ENCODE measurements around the gene SUN5. TPM values are rescaled to one million over a fixed set of nuclear protein-coding genes. Genes with fewer than 3 reads are reported as not detected.

SUN5 gene
- total RNA-seq, 6 experiments from 2014 or later: not detected

- no peak for TF ChIP-seq CTCF (IDR thresholded peaks at IDR 0.05)
- Mint-ChIP-seq H3K27ac (no peak overlapping the region), H3K4me1 (ENCODE audit: low read depth) (no peaks in the 10 kb centered on the region), H3K36me3 (ENCODE audit: low read depth) (no peaks in the 10 kb centered on the region), H3K9me3 (no peaks in the 10 kb centered on the region), H3K27me3 (ENCODE audit: insufficient read depth) (peaks cover 23% of the 10 kb centered on the region; the same call in 1 of the 2 replicates), H3K4me3 (no peak overlapping the region)
- no peak for DNase-seq
These were observed 25.8 kb upstream of the SUN5 start for GRCh38 chr20:33030076-33030475.

DNA sequence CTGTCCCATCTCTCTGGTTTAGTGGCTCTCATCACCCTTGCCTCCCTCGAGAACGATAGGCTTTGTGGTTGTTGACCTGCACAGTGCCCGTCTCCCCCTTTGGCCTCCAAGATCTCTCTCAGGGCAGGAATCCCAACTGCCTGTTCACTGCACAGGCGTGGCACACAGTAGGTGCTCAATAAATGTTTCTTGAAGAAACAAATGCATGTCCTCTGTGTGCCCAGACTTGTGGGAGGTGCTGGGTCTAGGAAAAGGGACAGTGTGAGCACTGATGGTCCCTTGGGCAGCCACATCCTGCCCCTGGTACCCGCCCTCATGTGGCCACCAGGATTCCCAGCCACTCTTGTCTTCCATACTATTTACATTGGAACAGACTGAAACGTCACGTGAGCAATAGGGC is 24.6 kb upstream of the SUN5 start:
- no peak for DNase-seq
- Mint-ChIP-seq H3K4me3 (no peak overlapping the region), H3K36me3 (ENCODE audit: low read depth) (no peaks in the 10 kb centered on the region), H3K27ac (no peak overlapping the region), H3K27me3 (ENCODE audit: insufficient read depth) (peaks cover 19% of the 10 kb centered on the region; the same call in 1 of the 2 replicates), H3K9me3 (no peaks in the 10 kb centered on the region), H3K4me1 (ENCODE audit: low read depth) (no peaks in the 10 kb centered on the region)
- no peak for TF ChIP-seq CTCF (IDR thresholded peaks at IDR 0.05)

- Mint-ChIP-seq H3K27ac (no peak overlapping the region), H3K9me3 (no peaks in the 10 kb centered on the region), H3K4me3 (no peak overlapping the region), H3K27me3 (ENCODE audit: insufficient read depth) (peaks cover 15% of the 10 kb centered on the region; the same call in 1 of the 2 replicates), H3K36me3 (ENCODE audit: low read depth) (no peaks in the 10 kb centered on the region), H3K4me1 (ENCODE audit: low read depth) (no peaks in the 10 kb centered on the region)
- no peak for DNase-seq
- no peak for TF ChIP-seq CTCF (IDR thresholded peaks at IDR 0.05)
These were observed 23.8 kb upstream of the SUN5 start for GRCh38 chr20:33027769-33028751.

- H3K9me3 Mint-ChIP-seq: no peaks in the 10 kb centered on the region
- no peak overlapping the region for H3K27ac Mint-ChIP-seq
- peaks cover 11% of the 10 kb centered on the region for H3K27me3 Mint-ChIP-seq (ENCODE audit: insufficient read depth)
These were observed 22.8 kb upstream of the SUN5 start for GRCh38 chr20:33026779-33027759.

More at GRCh38 chr20:33026779-33027759, 22.8 kb upstream of the SUN5 start:
- no peak overlapping the region for H3K4me3 Mint-ChIP-seq
- DNase-seq: no peak
- no peaks in the 10 kb centered on the region for H3K36me3 Mint-ChIP-seq (ENCODE audit: low read depth)
- no peak for TF ChIP-seq CTCF (IDR thresholded peaks at IDR 0.05)
- H3K4me1 Mint-ChIP-seq (ENCODE audit: low read depth): no peaks in the 10 kb centered on the region
